Measurements from ENCODE around the gene LIX1.
"Not testable (repeated sequence)": the region's sequence is repeated elsewhere in the genome, so short reads cannot be mapped to it uniquely, and the experiment has no call there.

Gene LIX1

DNA sequence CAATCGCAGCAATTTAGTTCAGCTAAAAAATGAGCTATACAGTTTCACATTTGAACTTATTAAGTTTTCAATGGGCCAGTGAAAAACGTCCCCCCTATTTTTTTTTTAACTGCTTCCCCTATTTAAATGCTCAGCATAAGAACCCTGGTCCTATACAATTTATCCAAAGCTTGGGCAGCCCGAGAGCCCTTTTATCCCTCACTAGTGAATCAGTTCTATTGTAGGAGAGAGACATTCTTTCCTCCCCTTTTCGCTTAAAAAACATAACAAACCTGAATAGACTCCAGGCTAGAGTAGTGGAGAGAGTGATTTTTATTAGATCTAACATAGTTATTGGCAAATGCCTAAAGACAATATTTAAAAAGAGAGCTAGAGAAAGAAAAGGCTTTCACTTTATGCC lies 1.4 kb downstream of the LIX1 start:
- DNase-seq (ENCODE audit: low spot score), result no peak

DNA sequence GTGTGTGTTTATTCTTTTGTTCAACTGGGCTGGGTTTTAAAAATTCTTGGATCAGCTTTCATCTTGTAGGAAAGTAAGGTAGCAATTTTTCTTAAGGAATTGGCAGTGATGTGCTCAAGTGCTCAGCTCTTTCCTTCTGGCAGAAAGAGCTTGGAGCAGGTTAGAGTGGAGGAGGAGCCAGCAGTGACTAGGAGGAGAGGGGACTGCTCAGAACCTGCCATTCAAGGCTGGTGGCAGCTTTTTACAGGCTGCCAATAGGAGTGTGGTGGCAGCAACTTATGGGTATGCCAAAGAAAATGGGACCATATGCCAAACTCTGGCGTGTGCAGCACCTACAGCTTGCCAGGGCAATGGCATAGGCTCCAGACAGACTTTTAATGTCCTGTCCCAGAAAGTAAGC lies 2.2 kb downstream of the LIX1 start:
- not testable (repeated sequence) for DNase-seq (ENCODE audit: low spot score)

DNA sequence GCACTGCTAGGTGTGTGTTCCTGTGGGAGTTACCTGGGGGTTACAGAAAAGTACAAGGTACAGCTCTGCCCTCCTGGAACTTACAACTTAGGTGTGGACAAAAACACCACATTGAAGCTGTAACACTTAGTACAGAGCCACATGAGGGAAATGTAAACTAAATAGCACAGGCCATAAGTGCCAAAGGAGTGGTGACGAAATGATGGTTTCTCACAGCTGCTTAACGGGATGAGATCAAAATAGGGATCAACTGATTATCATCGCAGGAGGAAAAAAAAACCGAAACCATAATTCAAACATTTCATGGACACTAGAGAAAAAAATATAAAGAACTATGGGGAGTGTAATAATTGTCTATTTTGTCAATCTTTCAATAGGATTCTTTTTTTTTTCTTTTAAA lies 5.9 kb downstream of the LIX1 start:
- DNase-seq (ENCODE audit: low spot score), result no peak

DNA sequence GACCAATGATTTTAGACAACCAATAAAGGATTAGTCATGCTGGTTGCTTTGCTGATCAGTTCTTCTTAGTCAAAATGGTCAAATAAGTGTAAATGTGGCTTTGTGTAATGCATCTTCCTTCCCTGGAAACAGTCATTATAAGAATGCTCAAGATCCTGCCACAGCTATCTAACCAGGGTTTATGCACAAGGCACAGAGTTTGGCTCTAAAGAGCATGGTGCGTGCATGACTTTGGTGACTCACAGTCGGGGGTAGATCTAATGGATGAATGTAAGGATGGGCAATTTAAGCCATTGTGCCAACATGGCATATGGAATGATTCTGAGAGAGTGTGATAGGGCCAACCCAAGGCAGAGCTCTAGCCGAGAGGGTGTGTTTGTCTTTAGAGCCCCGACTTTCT lies 6.5 kb downstream of the LIX1 start:
- DNase-seq (ENCODE audit: low spot score), result no peak

DNA sequence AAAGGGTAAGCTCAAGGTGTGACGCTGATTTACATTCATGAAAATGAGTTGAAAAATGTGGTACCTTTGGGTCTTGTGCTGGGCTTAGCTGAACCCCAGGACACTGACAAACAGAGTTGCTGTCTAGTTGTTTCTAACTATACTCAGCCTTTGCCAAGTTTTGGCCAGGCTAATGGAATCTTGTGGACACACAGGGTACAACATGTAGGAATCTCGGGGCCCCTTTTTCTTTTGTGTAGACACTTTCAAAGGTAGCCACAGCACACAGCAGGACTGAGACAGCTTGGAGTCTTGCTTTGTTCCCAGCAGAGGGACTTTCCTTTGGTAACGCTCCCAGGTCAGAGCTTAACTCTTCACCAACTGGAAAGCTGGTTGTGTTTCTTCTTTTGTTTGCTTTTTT lies 7.8 kb downstream of the LIX1 start:
- DNase-seq (ENCODE audit: low spot score), result no peak

DNA sequence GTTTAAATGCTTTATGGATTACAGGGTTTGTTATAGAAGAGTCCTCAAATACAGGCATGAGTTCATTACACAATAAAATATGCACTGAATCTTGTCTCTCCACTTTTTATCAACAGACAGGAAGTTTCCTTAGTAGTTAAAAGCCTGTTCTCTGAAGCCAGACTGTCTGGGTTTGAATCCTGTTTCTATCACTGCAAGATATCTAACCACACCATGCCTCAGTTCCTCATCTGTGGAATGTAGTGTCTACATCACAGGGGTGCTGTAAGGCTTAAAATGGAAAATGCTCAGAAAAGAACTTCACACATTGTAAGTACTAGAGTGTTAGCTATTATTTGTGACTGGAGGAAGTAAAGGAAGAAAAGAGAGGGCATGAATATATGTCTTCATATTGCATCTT lies 9.3 kb downstream of the LIX1 start:
- DNase-seq (ENCODE audit: low spot score), result no peak

DNA sequence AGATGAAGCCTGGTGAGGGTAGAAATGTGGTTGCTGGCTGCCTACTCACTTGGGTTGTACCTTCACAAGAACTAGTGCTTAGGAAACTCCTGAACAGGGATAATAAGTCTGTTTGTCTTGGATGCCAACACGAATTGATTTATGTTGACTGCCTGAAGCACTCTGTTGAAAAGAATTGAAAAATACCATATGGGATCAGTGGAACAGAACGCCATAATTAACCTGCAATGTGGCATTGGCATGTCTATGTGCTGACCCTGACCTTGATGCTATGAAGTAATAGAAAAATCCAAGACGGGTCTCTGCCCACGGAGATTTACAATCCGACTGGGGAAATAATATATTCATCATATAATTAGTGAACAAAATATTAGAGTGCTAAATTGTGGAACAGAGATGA lies 10.5 kb downstream of the LIX1 start:
- DNase-seq (ENCODE audit: low spot score), result no peak

DNA sequence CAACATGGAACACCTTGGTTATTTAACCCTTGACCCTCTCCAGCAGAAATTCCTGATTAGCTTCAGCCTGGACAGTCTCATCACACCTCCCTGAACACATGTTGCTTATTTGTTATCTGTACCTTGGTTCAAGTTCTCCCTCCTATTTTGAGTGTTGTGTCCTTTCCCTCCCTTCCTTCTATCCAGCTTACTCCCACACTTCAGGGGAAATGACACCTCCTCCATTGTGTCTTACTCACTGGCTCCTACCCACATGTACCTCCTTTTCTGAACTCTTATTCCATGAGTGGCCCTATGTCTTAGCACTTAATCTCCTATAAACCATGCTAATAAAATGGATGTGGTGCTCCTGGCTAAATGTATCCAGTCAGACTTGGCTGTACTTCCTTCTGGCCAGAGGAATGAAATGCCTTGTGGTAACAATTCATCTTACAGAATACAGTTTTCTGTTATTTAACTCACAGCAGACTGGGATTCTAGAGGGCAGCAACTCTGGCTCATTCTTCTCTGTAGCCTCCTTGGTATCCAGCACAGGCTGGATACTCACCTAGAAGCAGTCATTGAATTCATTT lies 11.2 kb downstream of the LIX1 start:
- no peak for DNase-seq (ENCODE audit: low spot score)

DNA sequence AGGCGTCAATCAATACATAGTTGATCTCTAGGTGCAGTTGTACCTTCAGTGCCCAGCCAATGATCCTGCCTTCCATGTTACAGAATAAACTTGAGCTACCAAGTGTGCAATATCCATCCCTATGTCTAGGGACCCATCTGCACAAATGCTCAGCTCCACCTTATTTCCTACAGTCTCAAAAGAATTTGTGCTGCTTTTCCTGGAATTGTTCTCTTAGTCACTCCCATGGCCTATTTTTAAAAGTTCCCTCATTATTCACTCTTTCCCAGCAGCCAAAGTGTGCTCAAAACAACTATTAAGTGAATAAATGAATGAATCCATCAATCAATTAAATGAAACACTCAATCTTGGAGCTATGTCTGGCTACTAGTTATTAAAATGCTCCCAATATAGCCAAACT lies 14.7 kb downstream of the LIX1 start:
- DNase-seq (ENCODE audit: low spot score), result no peak

DNA sequence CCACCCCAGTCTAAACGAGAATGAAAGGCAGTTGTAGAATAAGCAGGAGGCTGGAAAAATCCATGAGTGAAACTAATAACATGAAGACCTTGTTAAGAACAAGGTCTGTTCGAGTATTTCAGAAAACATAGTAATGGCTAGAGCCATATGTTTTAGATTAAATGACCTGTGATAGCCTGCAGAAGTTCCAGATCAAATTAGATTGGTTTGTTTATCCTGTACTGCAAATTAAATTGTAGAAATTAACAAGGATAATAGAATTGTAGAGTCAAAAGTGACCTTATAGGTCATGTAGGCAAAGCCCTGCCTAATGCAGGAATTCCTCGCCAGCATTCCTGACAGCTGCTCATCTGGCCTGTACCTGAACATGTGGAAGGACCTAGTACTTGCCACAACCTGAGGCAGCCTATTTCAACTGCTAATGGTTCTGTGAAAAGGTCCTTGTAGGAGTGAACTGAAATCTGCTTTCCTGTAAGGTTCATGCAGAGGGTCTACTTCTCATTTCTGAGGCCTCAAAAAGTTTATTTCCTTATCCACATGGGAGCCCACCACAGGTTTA lies 17.2 kb downstream of the LIX1 start:
- DNase-seq (ENCODE audit: low spot score), result no peak

DNA sequence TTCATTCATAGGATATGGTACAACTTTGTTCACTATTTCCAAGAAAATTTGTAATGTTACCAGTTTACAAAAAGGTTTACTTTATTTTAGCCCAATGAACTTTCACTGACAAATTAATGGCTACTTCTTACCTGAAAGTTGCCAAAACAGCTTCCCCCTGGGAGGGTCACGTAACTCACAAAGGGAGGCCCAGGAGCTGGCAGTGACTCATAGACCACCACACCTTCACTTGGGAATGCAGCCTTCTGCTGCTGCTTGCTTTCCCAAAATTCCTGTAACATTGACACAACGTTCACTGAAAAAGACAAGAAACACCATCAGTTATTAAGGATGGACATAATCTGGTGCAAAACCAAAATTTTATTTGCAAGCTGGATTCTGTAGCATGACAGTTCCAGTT lies 18.1 kb downstream of the LIX1 start:
- peak; percentile 31 for DNase-seq (ENCODE audit: low spot score)

DNA sequence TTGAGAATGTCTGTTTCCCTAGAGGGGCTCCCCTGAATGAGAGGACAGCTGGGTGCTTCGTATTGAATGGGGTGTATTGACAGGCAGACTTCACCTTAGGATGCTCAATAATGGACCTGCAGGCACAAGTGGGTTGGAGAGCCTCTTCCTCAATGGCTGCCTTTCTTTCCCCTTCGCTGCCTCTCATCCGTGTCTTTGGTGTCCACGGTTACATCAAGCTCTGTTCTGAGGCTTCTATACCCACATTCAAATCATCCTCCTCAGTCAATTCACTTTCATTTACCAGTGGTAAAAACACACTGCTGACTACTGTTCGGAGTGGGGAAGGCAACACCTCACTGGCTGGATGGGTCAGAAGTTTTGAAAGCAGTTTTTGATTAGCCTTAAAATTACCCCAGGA lies 20.6 kb downstream of the LIX1 start:
- no peak for DNase-seq (ENCODE audit: low spot score)

DNA sequence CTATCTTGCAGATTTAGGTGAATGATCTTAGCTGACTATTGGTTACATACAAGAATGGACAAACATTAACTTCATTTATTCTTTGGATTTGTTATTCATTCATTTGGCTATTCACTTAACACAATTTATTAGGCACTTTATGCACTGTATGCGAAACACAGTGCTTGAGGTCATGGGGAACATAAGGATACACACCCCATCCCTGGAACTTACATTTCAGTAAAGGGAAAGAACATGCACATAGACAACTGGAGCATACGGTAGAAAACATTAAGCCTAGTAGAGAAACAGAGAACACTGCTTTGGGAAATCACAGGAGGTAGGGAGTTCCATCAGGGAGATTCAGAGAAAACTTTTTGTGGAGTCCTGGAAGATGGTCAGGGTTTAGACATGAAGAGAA lies 22.2 kb downstream of the LIX1 start:
- DNase-seq (ENCODE audit: low spot score), result no peak

DNA sequence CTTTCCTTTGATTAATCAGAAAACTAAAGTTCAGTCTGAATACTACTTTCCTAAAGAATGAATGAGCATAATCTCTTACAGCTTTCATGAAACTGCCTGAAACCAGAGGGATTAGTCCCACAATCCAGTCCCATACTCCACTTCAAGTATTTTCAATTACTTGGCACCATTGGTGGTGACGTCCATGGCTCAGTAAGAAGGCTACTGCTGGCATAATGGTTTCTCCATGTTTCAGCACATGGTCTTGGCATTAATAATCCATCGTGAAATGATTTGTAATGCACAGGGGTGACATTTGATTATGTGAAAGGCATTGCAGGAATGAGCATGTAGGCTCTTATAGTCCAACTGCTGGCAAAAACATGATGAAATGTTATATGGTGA lies 23.4 kb downstream of the LIX1 start:
- DNase-seq (ENCODE audit: low spot score), result no peak

DNA sequence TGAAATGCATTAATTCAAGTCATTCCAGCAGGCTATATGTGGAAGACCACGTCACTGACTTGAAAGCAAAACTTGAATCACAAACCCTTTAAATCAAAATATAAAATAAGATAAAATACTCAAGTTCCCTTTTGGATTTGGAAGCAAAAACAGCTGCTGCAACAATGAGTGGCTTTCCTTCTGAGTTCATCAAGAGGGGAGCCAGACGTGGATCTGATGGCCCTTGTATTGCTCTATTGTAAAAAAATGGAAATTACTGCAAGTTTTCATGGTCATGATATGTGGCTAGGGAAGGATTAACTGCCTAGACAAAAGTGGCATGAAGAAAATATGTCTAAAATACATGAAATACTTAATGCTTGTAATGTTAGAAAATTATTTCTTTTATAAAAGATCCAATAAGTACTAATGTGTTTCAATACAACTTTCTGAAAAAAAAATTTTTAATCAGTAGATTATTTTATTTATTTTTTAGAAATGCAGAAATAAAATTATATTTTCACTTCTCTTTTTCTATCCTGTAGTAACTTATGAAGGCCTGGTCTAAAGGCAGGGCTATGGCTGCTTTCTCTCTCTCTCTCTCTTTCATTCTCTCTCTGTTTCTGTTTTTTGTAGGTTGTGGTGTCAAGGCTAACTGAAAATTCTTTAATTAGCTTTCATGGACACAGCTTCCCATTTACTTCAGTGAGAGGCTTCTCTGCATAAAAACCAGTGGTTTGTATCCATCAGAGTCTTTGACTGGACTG lies 24.0 kb downstream of the LIX1 start:
- no peak for DNase-seq (ENCODE audit: low spot score)

DNA sequence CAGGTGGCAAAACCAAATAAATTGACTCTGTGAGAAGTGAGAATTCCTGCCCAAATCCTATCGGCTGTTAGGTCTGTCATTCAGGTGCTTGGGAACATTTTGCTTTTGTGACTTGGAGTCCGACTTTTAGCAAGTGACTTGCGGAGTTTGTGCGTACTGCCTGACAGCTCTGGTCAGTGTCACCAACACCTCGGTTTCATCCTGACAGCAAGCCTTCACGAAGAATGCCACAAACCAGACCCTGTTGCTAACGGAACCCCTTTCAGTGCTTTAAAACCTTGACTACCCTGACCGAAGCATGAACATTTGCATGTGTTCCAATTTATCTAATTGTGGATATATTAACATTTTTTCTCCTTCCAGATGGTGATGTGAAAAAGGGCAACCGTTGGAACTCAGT lies 26.5 kb downstream of the LIX1 start:
- DNase-seq (ENCODE audit: low spot score), result no peak

DNA sequence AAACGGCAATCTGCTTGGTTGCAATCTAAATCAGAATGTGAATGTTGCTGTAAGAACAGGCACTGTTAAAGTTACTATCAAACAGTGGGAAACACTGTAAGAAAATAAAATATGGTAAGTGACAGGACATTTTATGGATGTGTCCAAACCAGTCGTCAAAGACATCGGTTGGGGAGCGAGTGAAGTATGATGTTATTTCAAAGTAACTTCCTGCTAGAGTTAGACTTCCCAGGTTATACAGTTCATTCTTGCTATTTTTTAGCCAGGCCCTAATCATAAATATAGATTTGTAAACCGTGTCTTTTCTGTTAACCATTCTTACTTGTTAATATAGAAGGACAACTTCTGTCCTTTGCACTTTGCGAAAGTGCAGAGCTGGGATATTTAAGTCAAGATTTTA lies 30.2 kb downstream of the LIX1 start:
- DNase-seq (ENCODE audit: low spot score), result no peak

DNA sequence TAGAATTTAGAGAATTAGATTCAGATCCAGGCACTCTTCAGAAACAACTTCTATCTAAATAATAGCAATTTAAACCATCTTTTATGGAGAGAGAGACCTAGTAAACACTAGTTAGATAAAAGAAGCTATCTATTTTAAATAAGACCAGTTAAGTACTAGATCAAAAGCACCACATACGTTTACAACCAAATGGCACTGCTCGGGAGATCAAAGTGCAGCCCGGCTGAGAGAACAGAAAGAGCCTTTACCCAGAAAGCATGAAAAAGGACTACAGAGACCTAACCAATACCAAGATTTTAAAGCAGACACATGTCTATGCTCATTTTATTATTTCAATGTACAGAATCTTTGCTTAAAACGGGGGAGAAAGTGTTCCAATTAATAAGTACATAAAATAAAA lies 30.8 kb downstream of the LIX1 start:
- DNase-seq (ENCODE audit: low spot score), result peak; percentile 46

DNA sequence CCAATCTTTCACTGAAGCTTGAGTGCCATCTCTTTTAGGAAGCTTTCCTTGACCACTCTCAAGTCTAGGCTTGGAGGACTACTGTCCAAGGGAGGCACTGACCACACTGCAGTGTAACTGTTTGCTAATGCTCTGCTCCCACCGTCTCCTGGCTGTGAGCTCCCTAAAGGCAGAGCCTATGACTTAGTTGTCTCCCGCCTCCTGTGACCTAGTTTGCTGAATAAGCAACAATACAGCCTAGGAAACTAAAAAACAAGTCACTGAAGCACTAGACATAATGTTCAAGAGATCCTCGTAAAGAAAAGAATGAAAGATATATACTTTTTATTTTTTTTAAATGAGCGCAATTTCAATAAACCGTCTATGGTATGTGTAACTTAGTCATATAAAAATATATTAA lies 31.4 kb downstream of the LIX1 start:
- no peak for DNase-seq (ENCODE audit: low spot score)

DNA sequence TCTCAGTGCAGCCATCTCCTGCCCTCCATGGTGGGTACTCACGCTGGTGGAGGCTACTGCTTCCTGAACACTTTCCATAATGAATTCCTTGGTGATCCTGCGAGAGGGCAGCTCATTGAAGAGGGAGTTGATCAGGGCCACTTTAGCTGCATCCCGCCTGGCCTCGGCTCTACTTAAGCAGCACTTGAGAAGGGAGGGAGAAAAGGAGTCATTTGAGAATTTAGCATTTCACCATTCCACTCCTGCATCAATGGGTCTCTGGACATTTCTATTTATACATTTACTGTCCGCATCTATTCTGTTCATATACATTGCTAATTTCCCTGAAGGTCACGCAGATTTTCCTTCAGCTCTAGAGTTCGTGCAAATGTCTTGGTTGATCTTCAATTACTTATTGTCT lies 35.1 kb downstream of the LIX1 start:
- DNase-seq (ENCODE audit: low spot score), result no peak

DNA sequence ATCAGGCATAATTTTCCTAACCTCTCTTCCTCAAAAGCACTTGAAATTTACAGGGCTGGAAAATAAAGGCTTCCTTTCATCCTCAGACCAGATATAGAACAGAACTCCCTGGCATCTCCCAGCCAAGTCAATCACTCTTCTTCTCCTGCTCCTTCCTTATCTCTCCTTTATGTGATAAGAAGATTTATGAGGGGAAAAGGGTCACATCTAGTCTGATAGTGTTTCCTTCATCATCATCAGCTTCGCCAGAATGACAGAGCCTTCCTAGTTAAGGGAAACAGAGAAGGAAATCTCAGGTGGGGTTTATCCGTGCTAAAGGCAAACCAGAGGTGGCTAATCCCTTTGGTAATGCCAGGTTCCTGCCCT lies 36.2 kb downstream of the LIX1 start:
- peak; percentile 25 for DNase-seq (ENCODE audit: low spot score)

DNA sequence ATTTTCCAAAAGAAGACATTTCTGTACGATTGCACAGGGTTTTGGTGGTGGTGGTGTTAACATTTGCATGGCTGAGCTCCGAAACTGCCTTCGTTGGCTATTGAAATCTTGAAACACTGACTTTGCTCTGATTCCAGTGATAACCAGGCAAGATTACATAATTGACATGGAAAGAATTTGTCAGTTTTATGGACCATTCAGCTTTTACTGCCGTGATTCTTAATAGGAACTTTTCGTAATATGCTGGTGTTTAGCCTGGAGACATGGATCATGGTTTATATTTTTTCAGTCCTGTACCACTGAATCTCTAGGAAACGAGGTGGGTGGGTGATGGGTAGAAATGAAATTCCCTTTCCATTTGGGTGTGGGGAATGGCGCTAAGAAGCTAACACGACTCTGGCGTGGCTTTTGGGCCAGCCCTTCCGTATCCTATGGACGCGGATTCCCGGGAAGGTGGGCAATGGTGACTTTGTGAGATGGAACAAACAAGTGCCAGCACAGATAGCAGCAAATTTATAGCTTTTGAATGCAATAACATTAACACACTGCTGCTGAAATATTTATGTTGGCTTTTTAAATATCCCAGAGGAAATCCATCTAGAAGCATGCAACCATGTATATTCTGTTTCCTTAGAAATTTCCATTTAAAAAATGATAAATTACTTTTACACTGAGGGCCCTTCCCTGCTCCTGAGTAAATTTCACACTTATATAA lies 36.8 kb downstream of the LIX1 start:
- no peak for DNase-seq (ENCODE audit: low spot score)

DNA sequence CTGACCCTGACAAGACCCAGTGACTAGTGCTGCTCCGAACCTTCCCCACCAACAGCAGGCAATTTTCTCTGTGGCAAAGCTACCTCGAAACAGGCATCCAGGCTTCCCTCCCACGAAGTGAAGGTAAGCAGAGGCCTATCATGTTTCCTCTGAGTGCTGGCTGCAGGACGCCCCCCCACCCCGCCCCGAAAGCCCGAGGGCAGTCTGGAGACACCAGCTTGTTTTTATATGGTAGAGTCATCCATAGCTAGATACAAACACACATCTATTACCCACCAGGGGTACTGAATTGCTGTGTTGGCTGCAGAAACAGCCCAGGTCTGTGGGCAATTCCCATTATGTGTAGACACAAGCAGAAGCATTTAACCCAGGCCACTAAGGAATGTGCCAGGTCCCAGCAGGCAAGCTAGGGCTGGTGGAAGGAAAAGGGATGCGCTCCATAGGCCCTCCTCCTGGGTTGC lies 40.4 kb downstream of the LIX1 start:
- DNase-seq (ENCODE audit: low spot score), result no peak

Data from LoVo (cell line).